Measurements from ENCODE around the gene C1QTNF6. TPM values are rescaled to one million over a fixed set of nuclear protein-coding genes. Genes with fewer than 3 reads are reported as not detected.

Gene C1QTNF6
- total and polyA plus RNA-seq, 10 donors, result 5.3 to 10.3 (median 7.6) TPM

- no peaks in the 10 kb centered on the region for H3K27me3 ChIP-seq (replicated peaks in 1 of 7)
- H3K9me3 ChIP-seq, result no peaks in the 10 kb centered on the region
- peak; percentile 79 for DNase-seq
- H3K4me1 ChIP-seq, result peaks cover 34 to 98% (median 86%) of the 10 kb centered on the region in 6 donors
- 91 to 96% (median 93%) methylated on average over 7 to 10 of the region's 10 CpGs for WGBS, 5 donors
- peak overlapping the region in 1 of 8 donors; percentile 50 for H3K4me3 ChIP-seq
- H3K27ac ChIP-seq, result peak overlapping the region; percentile 61 to 95 (median 92)
- H3K36me3 ChIP-seq, result peaks cover 0 to 33% (median 21%) of the 10 kb centered on the region in 6 donors
- intact Hi-C loops (cut with DNase I; ENCODE audit: low total_unique reads), result no loop called here
- TF ChIP-seq, protein P1, sequence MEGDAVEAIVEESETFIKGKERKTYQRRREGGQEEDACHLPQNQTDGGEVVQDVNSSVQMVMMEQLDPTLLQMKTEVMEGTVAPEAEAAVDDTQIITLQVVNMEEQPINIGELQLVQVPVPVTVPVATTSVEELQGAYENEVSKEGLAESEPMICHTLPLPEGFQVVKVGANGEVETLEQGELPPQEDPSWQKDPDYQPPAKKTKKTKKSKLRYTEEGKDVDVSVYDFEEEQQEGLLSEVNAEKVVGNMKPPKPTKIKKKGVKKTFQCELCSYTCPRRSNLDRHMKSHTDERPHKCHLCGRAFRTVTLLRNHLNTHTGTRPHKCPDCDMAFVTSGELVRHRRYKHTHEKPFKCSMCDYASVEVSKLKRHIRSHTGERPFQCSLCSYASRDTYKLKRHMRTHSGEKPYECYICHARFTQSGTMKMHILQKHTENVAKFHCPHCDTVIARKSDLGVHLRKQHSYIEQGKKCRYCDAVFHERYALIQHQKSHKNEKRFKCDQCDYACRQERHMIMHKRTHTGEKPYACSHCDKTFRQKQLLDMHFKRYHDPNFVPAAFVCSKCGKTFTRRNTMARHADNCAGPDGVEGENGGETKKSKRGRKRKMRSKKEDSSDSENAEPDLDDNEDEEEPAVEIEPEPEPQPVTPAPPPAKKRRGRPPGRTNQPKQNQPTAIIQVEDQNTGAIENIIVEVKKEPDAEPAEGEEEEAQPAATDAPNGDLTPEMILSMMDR (IDR thresholded peaks at IDR 0.05 in 8 of 11, conservative IDR thresholded peaks at IDR 0.05 in 3 of 11), result peak in 2 of 11 experiments; percentile 8 to 10
- TF ChIP-seq POLR2A (IDR thresholded peaks at IDR 0.05), result no peak
Observed at GRCh38 chr22:37221424-37222333, 33.6 kb upstream of the C1QTNF6 start.

- 10 to 22% (median 12%) methylated on average over 4 of the region's 4 CpGs for WGBS, 5 donors
- intact Hi-C loops (cut with DNase I; ENCODE audit: low total_unique reads), result no loop called here
- TF ChIP-seq, protein P1 (IDR thresholded peaks at IDR 0.05 in 8 of 11, conservative IDR thresholded peaks at IDR 0.05 in 3 of 11), result no peak
- peak in 1 of 3 donors; percentile 39 for TF ChIP-seq POLR2AphosphoS5 (IDR thresholded peaks at IDR 0.05)
- no peak for TF ChIP-seq POLR2A (IDR thresholded peaks at IDR 0.05)
- Histone ChIP-seq H3K27ac (peak overlapping the region; percentile 17 to 95 (median 92)), H3K9me3 (no peaks in the 10 kb centered on the region), H3K4me3 (peak overlapping the region in 1 of 8 donors; percentile 18), H3K27me3 (replicated peaks in 1 of 7) (no peaks in the 10 kb centered on the region), H3K4me1 (peaks cover 34 to 87% (median 80%) of the 10 kb centered on the region in 6 donors), H3K36me3 (peaks cover 0 to 22% (median 10%) of the 10 kb centered on the region in 6 donors)
- DNase-seq, result no peak
Observed at GRCh38 chr22:37220543-37220981, 32.5 kb upstream of the C1QTNF6 start.

DNA sequence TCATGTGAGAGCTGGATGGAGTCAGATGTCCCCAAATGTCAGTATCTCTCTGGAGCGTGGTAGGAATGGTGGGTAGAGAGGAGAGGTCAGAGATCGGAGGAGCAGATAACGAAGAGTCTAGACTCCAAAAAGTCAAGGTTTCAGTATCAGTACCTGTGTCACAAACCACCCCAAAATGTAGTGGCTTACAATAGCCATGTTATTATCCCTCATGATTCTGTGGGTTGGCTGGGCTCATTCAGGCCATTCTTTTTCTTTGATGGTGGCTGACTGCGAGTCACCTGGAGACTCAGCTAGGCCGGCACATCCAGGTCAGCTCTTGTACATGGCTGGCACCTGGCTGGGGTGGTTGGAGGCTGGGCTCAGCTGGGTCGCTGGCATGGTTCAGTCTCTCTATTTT lies 31.5 kb upstream of the C1QTNF6 start:
- 66 to 82% (median 80%) methylated on average over 6 of the region's 6 CpGs for WGBS, 5 donors
- DNase-seq, result no peak
- Histone ChIP-seq H3K27me3 (replicated peaks in 1 of 7) (no peaks in the 10 kb centered on the region), H3K4me1 (peaks cover 31 to 76% (median 70%) of the 10 kb centered on the region in 6 donors), H3K36me3 (peaks cover 0 to 11% (median 3%) of the 10 kb centered on the region in 6 donors), H3K27ac (peak overlapping the region; percentile 60 to 95 (median 92)), H3K4me3 (peak overlapping the region in 1 of 8 donors; percentile 18), H3K9me3 (no peaks in the 10 kb centered on the region)
- intact Hi-C loops (cut with DNase I; ENCODE audit: low total_unique reads), result no loop called here
- no peak for TF ChIP-seq POLR2A (IDR thresholded peaks at IDR 0.05)
- TF ChIP-seq POLR2AphosphoS5 (IDR thresholded peaks at IDR 0.05), result no peak

- H3K27me3 ChIP-seq (replicated peaks in 1 of 7), result no peaks in the 10 kb centered on the region
- intact Hi-C loops (cut with DNase I; ENCODE audit: low total_unique reads), result no loop called here
- TF ChIP-seq POLR2A (IDR thresholded peaks at IDR 0.05) (peak in 1 of 3 donors; percentile 40), POLR2AphosphoS5 (IDR thresholded peaks at IDR 0.05) (peak in 2 of 3 donors; percentile 36 to 88)
- TF ChIP-seq, protein P1 (IDR thresholded peaks at IDR 0.05 in 8 of 11, conservative IDR thresholded peaks at IDR 0.05 in 3 of 11), result no peak
- H3K4me3 ChIP-seq, result peak overlapping the region in 1 of 8 donors; percentile 18
- peaks cover 27 to 70% (median 63%) of the 10 kb centered on the region in 6 donors for H3K4me1 ChIP-seq
- no peaks in the 10 kb centered on the region for H3K9me3 ChIP-seq
- peak; percentile 78 for DNase-seq
- H3K27ac ChIP-seq, result peak overlapping the region; percentile 60 to 95 (median 92)
- 13 to 32% (median 23%) methylated on average over 7 of the region's 7 CpGs for WGBS, 5 donors
- peaks cover 0 to 5% (median 0%) of the 10 kb centered on the region in 6 donors for H3K36me3 ChIP-seq
Observed at GRCh38 chr22:37218771-37219411, 30.8 kb upstream of the C1QTNF6 start.

Data from spleen (tissue), 11 donors.